ENCODE data around the gene SDK1. TPM values are rescaled to one million over a fixed set of nuclear protein-coding genes. Genes with fewer than 3 reads are reported as not detected.

The SDK1 gene
- total RNA-seq, 1 donor from 2014 or later = 3.9 TPM

DNA sequence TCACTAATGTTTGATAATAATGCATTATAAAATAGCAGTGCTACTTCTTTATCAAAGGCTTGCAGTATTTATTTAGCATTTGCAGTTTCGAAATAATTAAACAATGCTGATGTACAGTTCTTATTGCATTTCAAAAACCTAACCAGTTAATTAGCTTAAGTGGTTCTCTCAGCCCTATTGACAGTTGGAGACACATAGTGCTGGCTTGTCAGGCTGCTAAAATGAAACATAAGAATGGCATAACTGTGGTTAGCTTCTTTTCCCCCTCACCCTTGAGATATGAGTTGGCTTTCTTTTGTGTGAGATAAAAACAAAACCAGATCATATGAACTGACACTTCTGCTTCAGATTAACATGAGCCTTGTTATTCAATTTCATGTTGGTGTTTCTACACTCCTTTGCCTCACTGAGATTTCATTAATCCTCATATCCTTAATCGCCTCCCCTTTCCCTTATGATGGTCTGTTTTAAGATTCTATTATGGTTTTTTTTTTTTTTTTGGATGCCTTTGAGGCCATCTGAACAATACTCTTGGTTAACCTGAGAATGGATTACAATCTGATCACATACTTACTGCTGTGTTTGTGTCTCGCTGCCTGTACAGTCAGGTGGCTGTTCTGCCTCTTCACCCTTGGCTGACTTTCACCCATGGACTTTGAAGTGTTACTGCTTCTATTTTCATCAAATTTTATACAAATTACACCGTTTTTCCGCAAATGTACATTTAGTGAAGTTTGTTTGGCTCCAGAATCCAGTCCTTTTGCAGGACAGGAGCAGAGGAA is 108.0 kb downstream of the SDK1 start:
- Histone ChIP-seq H3K4me3 (ENCODE audit: low read depth, low read length) (no peak overlapping the region), H3K27me3 (ENCODE audit: control insufficient read depth, insufficient read depth, low read length) (no peaks in the 10 kb centered on the region), H3K36me3 (ENCODE audit: control insufficient read depth, insufficient read depth, low read length) (no peaks in the 10 kb centered on the region)
- TF ChIP-seq, protein P1, sequence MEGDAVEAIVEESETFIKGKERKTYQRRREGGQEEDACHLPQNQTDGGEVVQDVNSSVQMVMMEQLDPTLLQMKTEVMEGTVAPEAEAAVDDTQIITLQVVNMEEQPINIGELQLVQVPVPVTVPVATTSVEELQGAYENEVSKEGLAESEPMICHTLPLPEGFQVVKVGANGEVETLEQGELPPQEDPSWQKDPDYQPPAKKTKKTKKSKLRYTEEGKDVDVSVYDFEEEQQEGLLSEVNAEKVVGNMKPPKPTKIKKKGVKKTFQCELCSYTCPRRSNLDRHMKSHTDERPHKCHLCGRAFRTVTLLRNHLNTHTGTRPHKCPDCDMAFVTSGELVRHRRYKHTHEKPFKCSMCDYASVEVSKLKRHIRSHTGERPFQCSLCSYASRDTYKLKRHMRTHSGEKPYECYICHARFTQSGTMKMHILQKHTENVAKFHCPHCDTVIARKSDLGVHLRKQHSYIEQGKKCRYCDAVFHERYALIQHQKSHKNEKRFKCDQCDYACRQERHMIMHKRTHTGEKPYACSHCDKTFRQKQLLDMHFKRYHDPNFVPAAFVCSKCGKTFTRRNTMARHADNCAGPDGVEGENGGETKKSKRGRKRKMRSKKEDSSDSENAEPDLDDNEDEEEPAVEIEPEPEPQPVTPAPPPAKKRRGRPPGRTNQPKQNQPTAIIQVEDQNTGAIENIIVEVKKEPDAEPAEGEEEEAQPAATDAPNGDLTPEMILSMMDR (IDR thresholded peaks at IDR 0.05; ENCODE audit: insufficient read depth, low read length, poor library complexity, severe bottlenecking) = no peak
- DNase-seq (ENCODE audit: low read depth) = no peak

DNA sequence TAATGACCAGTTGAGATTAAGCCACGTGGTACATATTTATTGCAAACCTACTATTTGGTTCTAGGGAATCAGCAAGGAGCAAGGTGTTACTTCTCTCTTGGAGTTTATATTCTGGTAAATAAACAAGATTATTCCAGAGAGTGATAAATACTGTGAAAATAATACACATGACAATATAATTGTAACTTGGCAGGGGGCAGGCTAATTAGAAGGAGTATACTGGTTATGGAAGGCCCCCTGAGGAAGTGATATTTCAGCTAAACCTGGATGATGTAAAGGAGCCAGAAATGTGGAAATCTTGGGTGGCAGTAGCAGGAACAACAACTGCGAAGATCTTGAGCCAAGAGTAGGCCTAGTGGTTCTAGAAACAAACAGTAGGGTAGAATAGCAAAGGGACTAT is 111.8 kb downstream of the SDK1 start:
- TF ChIP-seq, protein P1 (IDR thresholded peaks at IDR 0.05; ENCODE audit: insufficient read depth, low read length, poor library complexity, severe bottlenecking) = no peak
- H3K36me3 ChIP-seq (ENCODE audit: control insufficient read depth, insufficient read depth, low read length) = no peaks in the 10 kb centered on the region

DNA sequence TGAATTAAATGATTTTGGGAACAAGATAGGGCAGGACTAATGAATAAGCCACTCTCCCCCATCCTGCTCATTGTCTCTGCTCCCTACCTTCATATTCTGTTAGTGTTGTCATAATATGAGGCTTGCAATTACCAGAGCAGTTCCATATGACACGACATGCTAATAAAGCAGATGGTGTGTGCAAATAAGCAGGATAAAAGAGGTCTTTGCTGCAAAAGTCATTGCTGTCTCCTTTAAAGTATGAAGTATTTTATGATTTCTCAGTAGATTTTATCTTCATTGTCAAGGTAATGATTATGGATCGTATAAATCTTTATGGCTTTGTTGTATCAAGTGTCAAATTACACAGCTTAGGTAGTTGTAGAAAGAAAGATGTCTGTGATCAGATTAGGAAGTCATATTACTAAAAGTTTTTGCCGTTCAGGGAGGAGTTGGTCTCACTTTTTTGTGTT is 114.8 kb downstream of the SDK1 start:
- DNase-seq (ENCODE audit: low read depth) = no peak
- H3K36me3 ChIP-seq (ENCODE audit: control insufficient read depth, insufficient read depth, low read length) = no peaks in the 10 kb centered on the region
- TF ChIP-seq, protein P1 (IDR thresholded peaks at IDR 0.05; ENCODE audit: insufficient read depth, low read length, poor library complexity, severe bottlenecking) = no peak
- no peak overlapping the region for H3K4me3 ChIP-seq (ENCODE audit: low read depth, low read length)
- no peaks in the 10 kb centered on the region for H3K27me3 ChIP-seq (ENCODE audit: control insufficient read depth, insufficient read depth, low read length)

More for the DNA sequence above, 111.8 kb downstream of the SDK1 start:
- H3K4me3 ChIP-seq (ENCODE audit: low read depth, low read length) = no peak overlapping the region
- DNase-seq (ENCODE audit: low read depth) = no peak
- no peaks in the 10 kb centered on the region for H3K27me3 ChIP-seq (ENCODE audit: control insufficient read depth, insufficient read depth, low read length)

DNA sequence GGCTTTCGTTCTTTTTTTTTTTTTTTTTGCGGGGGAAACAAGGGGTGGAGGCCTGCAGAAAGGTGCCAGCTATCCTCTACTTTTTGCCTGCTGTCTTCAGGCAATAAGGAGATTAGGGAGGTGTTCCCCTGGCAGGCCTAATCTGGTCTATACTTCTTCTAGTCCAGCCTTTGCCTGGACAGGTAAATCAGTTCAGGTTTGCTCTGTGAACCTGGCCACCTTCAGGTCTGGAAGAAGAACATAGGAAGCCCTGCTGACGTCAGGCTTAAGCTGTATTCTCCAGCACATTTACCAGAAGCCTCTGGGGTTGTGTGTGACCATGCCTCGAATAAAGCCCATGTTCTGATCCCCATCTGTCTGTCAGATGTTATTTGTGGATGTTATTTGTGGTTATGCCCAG is 115.4 kb downstream of the SDK1 start:
- H3K4me3 ChIP-seq (ENCODE audit: low read depth, low read length) = no peak overlapping the region
- H3K27me3 ChIP-seq (ENCODE audit: control insufficient read depth, insufficient read depth, low read length) = no peaks in the 10 kb centered on the region
- H3K36me3 ChIP-seq (ENCODE audit: control insufficient read depth, insufficient read depth, low read length) = no peaks in the 10 kb centered on the region
- no peak for DNase-seq (ENCODE audit: low read depth)
- TF ChIP-seq, protein P1 (IDR thresholded peaks at IDR 0.05; ENCODE audit: insufficient read depth, low read length, poor library complexity, severe bottlenecking) = no peak

DNA sequence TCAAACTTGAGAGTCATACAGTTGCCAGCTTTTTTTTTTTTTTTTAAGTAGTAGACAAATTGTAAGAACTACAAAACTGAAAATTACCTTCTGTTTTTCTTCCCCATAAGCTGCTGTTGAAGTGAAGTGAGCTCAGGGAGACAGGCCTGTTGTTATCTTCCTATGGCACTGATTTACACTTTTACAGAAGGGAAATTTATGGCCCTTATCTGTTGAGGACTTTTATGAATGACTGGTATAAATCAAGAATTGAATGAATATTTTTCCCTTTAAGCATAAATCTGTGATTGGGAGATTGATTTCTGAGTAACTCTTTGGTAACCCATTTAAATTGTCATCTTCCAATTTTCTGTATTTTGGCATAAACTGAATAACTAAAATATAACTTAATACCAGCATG is 124.0 kb downstream of the SDK1 start:
- no peak overlapping the region for H3K4me3 ChIP-seq (ENCODE audit: low read depth, low read length)
- H3K36me3 ChIP-seq (ENCODE audit: control insufficient read depth, insufficient read depth, low read length) = no peaks in the 10 kb centered on the region
- no peaks in the 10 kb centered on the region for H3K27me3 ChIP-seq (ENCODE audit: control insufficient read depth, insufficient read depth, low read length)
- TF ChIP-seq, protein P1 (IDR thresholded peaks at IDR 0.05; ENCODE audit: insufficient read depth, low read length, poor library complexity, severe bottlenecking) = no peak
- no peak for DNase-seq (ENCODE audit: low read depth)

DNA sequence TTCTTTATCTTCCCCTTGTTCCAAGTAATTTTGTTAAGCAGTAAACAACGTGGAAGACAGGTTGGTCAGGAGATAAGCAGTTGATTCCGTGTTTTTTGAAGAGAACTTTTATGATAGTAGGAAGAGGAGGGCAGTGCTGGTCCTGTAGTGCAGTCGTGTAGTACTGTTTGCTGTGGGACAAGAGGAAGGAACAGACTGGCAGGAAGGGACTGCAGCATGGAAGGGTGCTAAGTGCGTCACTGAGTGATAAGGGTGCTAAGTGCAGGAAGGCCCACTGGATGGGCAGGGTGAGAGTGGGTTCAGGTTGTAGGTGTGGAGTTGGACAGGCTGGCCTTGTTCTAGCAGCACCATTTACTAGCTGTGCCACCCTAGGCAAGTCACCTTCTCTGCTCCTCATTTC is 125.0 kb downstream of the SDK1 start:
- Histone ChIP-seq H3K4me3 (ENCODE audit: low read depth, low read length) (no peak overlapping the region), H3K27me3 (ENCODE audit: control insufficient read depth, insufficient read depth, low read length) (no peaks in the 10 kb centered on the region), H3K36me3 (ENCODE audit: control insufficient read depth, insufficient read depth, low read length) (no peaks in the 10 kb centered on the region)
- DNase-seq (ENCODE audit: low read depth) = no peak
- TF ChIP-seq, protein P1 (IDR thresholded peaks at IDR 0.05; ENCODE audit: insufficient read depth, low read length, poor library complexity, severe bottlenecking) = no peak

Measured in kidney epithelial cell (primary cell).